Osteoblast (primary cell): ENCODE measurements around the gene RASAL2. TPM values are rescaled to one million over a fixed set of nuclear protein-coding genes. Genes with fewer than 3 reads are reported as not detected.

Source experiments
- DNase-seq: peaks from one replicate; pipeline ENCODE4 v3.0.0; 2011; ENCODE audit warnings: low spot score, mixed read lengths; ENCODE audit not compliant: insufficient read length; ENCODE audit errors: missing footprints
- H2AFZ ChIP-seq: 2 replicates; pipeline ENCODE4 v1.6.0; 2011; ENCODE audit warnings: mild to moderate bottlenecking, low read length
- H3K27ac ChIP-seq: 2 replicates; pipeline ENCODE4 v1.5.1; 2011; ENCODE audit warnings: mild to moderate bottlenecking, low read depth, low read length, moderate library complexity
- H3K27me3 ChIP-seq: 2 replicates; pipeline ENCODE4 v1.6.0; 2012; ENCODE audit warnings: mild to moderate bottlenecking, control low read depth, inconsistent platforms, low read length, moderate library complexity; ENCODE audit not compliant: insufficient read depth
- H3K36me3 ChIP-seq: 2 replicates; pipeline ENCODE4 v1.5.1; 2011; ENCODE audit warnings: mild to moderate bottlenecking, low read length, control low read depth, moderate library complexity; ENCODE audit not compliant: insufficient read depth
- H3K4me1 ChIP-seq: 2 replicates; pipeline ENCODE4 v1.5.1; 2011; ENCODE audit warnings: mild to moderate bottlenecking, low read length, control low read depth, moderate library complexity; ENCODE audit not compliant: insufficient read depth
- H3K4me2 ChIP-seq: 2 replicates; pipeline ENCODE4 v1.6.0; 2011; ENCODE audit warnings: mild to moderate bottlenecking, low read length; ENCODE audit not compliant: insufficient read depth
- H3K4me3 ChIP-seq: fragments of 200-600 bp; sonication (generic); 3 replicates; pipeline ENCODE4 v1.5.1; 2012; ENCODE audit warnings: mild to moderate bottlenecking, low read length, inconsistent platforms; ENCODE audit not compliant: insufficient read depth
- H3K79me2 ChIP-seq: 2 replicates; pipeline ENCODE4 v1.6.0; 2012; ENCODE audit warnings: mild to moderate bottlenecking, low read length, control low read depth, inconsistent platforms; ENCODE audit not compliant: insufficient read depth
- H3K9me3 ChIP-seq: 2 replicates; pipeline ENCODE4 v1.5.1; 2011; ENCODE audit warnings: low read depth, low read length, control low read depth
- H4K20me1 ChIP-seq: 2 replicates; pipeline ENCODE4 v1.6.0; 2012; ENCODE audit warnings: mild to moderate bottlenecking, low read length, control low read depth; ENCODE audit not compliant: insufficient read depth
- total RNA-seq: library from RNA; depleted of rRNA; stranded (reverse); fragments of >200 nt; gene quantifications from 2 replicates; pipeline ENCODE4 v1.2.3, GENCODE V29; 2012
- TF ChIP-seq, protein P1 (sequence below): IDR thresholded peaks from 2 replicates; pipeline ENCODE4 v1.5.1; 2011; ENCODE audit warnings: mild to moderate bottlenecking, low read depth, low read length, moderate library complexity; ENCODE audit errors: extremely low read depth

RASAL2 gene
- total RNA-seq, 1 donor: 59.4 TPM

GRCh38 chr1:178360421-178360820 lies 266.5 kb downstream of the RASAL2 start:
- Histone ChIP-seq H3K79me2 (peaks cover 70% of the 10 kb centered on the region), H2AFZ (no peak overlapping the region), H3K27ac (no peak overlapping the region), H3K36me3 (no peaks in the 10 kb centered on the region), H4K20me1 (no peaks in the 10 kb centered on the region), H3K4me1 (peaks cover 15% of the 10 kb centered on the region), H3K4me3 (no peak overlapping the region), H3K27me3 (no peaks in the 10 kb centered on the region), H3K9me3 (no peaks in the 10 kb centered on the region), H3K4me2 (no peak overlapping the region)
- no peak for DNase-seq
- TF ChIP-seq, protein P1, sequence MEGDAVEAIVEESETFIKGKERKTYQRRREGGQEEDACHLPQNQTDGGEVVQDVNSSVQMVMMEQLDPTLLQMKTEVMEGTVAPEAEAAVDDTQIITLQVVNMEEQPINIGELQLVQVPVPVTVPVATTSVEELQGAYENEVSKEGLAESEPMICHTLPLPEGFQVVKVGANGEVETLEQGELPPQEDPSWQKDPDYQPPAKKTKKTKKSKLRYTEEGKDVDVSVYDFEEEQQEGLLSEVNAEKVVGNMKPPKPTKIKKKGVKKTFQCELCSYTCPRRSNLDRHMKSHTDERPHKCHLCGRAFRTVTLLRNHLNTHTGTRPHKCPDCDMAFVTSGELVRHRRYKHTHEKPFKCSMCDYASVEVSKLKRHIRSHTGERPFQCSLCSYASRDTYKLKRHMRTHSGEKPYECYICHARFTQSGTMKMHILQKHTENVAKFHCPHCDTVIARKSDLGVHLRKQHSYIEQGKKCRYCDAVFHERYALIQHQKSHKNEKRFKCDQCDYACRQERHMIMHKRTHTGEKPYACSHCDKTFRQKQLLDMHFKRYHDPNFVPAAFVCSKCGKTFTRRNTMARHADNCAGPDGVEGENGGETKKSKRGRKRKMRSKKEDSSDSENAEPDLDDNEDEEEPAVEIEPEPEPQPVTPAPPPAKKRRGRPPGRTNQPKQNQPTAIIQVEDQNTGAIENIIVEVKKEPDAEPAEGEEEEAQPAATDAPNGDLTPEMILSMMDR: no peak

DNA sequence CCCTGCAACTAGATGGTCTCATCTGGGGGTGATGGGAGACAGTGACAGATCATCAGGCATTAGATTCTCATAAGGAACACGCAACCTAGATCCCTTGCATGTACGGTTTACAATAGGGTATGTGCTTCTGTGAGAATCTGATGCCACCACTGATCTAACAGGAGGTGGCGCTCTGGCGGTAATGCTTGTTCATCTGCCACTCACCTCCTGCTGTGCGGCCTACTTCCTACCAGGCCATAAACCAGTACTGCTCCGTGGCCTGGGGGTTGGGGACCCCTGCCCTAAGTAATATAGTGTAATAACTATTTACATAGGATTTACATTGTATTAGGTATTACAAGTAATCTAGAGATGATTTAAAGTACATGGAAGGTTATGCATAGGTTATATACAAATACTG lies 267.9 kb downstream of the RASAL2 start:
- H3K4me1 ChIP-seq: peaks cover 18% of the 10 kb centered on the region
- H3K4me3 ChIP-seq: no peak overlapping the region
- H3K36me3 ChIP-seq: no peaks in the 10 kb centered on the region
- DNase-seq: no peak
- no peak overlapping the region for H3K4me2 ChIP-seq
- TF ChIP-seq, protein P1: no peak
- H3K79me2 ChIP-seq: peaks cover 65% of the 10 kb centered on the region
- no peaks in the 10 kb centered on the region for H4K20me1 ChIP-seq
- no peak overlapping the region for H2AFZ ChIP-seq
- no peaks in the 10 kb centered on the region for H3K9me3 ChIP-seq
- peak overlapping the region; percentile 76 for H3K27ac ChIP-seq
- no peaks in the 10 kb centered on the region for H3K27me3 ChIP-seq

GRCh38 chr1:178362747-178363146 lies 268.8 kb downstream of the RASAL2 start:
- TF ChIP-seq, protein P1: no peak
- Histone ChIP-seq H3K27me3 (no peaks in the 10 kb centered on the region), H3K27ac (peak overlapping the region; percentile 76), H3K36me3 (no peaks in the 10 kb centered on the region), H3K9me3 (no peaks in the 10 kb centered on the region), H4K20me1 (no peaks in the 10 kb centered on the region), H3K4me2 (peak overlapping the region; percentile 70), H3K79me2 (peaks cover 68% of the 10 kb centered on the region), H3K4me1 (peaks cover 18% of the 10 kb centered on the region), H2AFZ (no peak overlapping the region), H3K4me3 (peak overlapping the region; percentile 26)
- DNase-seq: peak; percentile 87

- no peak for DNase-seq
- Histone ChIP-seq H3K27ac (no peak overlapping the region), H3K36me3 (no peaks in the 10 kb centered on the region), H3K4me3 (no peak overlapping the region), H3K27me3 (no peaks in the 10 kb centered on the region), H3K4me2 (no peak overlapping the region), H3K79me2 (peaks cover 57% of the 10 kb centered on the region), H3K9me3 (no peaks in the 10 kb centered on the region), H2AFZ (no peak overlapping the region), H3K4me1 (peaks cover 18% of the 10 kb centered on the region), H4K20me1 (no peaks in the 10 kb centered on the region)
- TF ChIP-seq, protein P1: no peak
These were observed 270.9 kb downstream of the RASAL2 start for GRCh38 chr1:178364782-178365181.
